LHCN-M2 (cell line): ENCODE results near the gene WDCP. TPM values are rescaled to one million over a fixed set of nuclear protein-coding genes. Genes with fewer than 3 reads are reported as not detected.
"Not testable (repeated sequence)": the region's sequence is repeated elsewhere in the genome, so short reads cannot be mapped to it uniquely, and the experiment has no call there.

Source experiments
- DNase-seq: peaks from one replicate; pipeline ENCODE4 v3.0.0-alpha.2; 2012; ENCODE audit warnings: low read depth
- polyA plus RNA-seq: library from polyadenylated mRNA; unstranded; fragments of >200 nt; gene quantifications from one replicate; pipeline ENCODE4 v1.2.1, GENCODE V29; 2012; ENCODE audit warnings: missing spikeins
- total RNA-seq: library from RNA; depleted of rRNA; stranded (reverse); fragments of >200 nt; gene quantifications from 2 replicates; pipeline ENCODE4 v1.2.3, GENCODE V29; 2014; rRNA removed

The WDCP gene, protein sequence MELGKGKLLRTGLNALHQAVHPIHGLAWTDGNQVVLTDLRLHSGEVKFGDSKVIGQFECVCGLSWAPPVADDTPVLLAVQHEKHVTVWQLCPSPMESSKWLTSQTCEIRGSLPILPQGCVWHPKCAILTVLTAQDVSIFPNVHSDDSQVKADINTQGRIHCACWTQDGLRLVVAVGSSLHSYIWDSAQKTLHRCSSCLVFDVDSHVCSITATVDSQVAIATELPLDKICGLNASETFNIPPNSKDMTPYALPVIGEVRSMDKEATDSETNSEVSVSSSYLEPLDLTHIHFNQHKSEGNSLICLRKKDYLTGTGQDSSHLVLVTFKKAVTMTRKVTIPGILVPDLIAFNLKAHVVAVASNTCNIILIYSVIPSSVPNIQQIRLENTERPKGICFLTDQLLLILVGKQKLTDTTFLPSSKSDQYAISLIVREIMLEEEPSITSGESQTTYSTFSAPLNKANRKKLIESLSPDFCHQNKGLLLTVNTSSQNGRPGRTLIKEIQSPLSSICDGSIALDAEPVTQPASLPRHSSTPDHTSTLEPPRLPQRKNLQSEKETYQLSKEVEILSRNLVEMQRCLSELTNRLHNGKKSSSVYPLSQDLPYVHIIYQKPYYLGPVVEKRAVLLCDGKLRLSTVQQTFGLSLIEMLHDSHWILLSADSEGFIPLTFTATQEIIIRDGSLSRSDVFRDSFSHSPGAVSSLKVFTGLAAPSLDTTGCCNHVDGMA
- 12.3 and 14.3 TPM in 2 replicates for total RNA-seq
- polyA plus RNA-seq, result 4.0 TPM

DNA sequence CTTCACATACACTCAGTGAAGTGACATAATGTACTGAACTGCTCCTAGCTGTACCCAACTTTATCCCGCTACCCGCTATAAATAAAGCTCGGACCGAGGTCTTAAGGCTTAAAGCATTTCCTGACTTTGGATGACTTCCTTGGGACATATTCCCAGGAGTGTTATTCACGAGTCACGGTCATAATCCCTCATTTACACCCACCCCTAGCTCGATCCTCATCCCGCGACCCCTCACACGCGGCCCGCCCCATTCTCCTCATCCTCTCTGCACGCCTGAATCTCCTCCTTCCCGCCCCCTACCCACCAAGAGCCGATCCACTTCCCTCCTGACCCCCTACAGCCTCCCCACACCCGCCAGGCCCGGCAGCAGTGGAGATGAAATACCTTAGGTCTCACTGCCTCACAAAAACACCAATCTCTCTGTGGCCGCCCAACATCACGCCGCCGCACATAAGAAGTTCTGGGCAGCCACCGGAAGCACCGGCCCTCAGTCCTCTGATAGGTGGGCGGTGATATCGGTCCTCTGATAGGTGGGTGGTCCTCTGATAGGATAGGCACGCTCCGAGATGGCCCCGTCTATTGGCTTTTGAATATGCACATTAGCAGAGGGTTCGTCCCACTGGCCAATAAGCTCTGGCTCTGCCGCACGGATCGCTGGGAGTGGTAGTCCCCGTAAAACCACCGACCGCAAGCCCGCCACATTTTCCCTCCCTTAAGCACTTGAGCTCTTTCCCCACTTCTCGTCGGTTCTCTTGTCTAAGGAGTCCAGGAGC lies at the start of gene WDCP:
WDCP (minus strand) TSS at position 462 of the 773 bp plus-strand sequence. CDS start 7,897 bp downstream, outside the sequence.
- peak; percentile 98 for DNase-seq

DNA sequence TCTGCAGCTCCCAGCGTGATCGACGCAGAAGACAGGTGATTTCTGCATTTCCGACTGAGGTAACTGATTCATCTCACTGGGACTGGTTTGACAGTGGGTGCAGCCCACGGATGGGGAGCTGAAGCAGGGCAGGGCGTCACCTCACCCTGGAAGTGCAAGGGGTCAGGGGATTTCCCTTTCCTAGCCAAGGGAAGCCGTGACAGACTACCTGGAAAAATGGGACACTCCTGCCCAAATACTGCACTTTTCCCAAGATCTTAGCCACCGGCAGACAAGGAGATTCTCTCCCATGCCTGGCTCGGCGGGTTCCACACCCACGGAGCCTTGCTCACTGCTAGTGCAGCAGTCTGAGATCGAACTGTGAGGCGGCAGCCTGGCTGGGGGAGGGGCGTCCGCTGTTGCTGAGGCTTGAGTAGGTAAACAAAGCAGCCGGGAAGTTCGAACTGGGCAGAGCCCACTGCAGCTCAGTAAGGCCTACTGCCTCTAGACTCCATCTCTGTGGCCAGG lies 48.0 kb upstream of the WDCP start:
- not testable (repeated sequence) for DNase-seq

DNA sequence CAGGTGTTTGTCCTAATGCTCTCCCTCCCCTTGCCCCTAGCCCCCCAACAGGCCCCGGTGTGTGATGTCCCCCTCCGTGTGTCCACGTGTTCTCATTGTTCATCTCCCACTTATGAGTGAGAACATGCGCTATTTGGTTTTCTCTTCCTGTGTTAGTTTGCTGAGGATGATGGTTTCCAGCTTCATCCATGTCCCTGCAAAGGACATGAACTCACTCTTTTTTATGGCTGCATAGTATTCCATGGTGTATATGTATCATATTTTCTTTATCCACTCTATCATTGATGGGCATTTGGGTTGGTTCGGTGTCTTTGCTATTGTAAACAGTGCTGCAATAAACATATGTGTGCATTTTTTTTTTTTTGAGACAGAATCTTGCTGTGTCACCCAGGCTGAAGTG lies 46.1 kb upstream of the WDCP start:
- DNase-seq, result not testable (repeated sequence)

DNA sequence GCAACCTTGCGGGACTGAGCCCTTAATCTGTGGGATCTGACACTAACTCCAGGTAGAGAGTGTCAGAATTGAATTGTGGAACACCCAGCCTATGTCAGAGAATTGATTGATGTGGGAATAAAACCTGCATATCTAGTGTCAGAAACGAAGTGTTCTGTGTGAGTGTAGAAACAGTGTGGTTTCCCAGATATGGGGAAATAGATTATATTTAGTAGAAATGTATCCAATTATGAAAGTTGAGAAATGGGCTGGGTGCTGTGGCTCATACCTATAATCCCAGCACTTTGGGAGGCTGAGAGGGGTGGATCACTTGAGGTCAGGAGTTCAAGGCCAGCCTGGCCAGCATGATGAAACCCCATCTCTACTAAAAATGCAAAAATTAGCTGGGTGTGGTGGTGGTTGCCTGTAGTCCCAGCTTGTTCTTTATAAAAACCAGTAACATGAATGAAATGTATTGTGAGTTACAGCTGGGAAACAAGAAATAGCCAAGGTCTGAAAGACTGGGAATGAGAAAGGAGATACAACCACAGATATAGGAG lies 41.7 kb upstream of the WDCP start:
- DNase-seq, result no peak

DNA sequence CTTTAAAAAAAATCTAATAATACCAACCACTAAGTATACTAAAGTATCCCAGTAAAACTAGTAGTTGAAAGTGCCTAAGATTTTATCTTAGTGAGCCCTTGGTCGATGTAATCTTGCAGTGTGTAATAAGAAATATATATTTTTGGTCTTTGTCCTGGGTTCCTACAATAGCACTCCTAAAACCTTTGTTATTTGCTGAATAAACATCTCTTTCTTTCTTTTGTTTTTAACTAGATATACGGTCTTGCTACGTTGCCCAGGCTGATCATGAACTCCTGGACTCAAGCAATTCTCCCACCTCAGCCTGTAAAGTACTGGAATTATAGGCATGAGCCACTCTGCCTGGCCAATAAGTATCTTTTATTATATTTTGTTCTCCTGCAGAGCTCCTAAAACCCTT lies 39.8 kb upstream of the WDCP start:
- no peak for DNase-seq

DNA sequence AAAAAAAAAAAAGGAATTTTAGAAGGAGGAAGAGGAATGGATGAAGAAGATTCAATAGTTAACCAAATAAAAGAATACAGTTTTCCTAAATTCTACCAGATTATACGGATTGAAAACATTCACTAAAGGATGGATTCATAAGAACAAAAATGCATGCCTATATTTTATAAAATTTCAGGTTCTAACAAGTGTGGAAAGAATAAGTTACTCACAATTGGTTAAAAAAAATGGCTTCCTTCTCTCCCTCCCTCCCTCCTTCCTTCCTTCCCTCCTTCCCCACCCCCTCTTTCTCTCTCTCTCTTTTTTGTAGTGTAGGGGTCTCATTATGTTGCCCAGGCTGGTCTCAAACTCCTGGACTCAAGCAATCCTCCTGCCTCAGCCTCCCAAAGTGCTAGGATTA lies 39.0 kb upstream of the WDCP start:
- DNase-seq, result no peak

DNA sequence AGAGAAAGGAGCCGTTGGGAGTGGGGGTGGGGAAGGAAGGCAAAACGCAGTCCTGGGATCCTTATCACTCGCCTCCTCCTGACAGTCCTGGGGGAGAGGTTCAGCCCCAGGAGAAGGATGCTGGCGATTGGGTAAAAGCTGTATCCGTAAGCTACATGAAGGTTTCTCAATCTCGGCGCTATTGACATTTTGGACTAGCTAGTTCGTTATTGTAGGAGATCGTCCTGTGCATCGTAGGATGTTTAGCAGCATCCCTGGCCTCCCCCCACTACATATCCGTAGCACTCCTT lies 38.0 kb upstream of the WDCP start:
- no peak for DNase-seq

DNA sequence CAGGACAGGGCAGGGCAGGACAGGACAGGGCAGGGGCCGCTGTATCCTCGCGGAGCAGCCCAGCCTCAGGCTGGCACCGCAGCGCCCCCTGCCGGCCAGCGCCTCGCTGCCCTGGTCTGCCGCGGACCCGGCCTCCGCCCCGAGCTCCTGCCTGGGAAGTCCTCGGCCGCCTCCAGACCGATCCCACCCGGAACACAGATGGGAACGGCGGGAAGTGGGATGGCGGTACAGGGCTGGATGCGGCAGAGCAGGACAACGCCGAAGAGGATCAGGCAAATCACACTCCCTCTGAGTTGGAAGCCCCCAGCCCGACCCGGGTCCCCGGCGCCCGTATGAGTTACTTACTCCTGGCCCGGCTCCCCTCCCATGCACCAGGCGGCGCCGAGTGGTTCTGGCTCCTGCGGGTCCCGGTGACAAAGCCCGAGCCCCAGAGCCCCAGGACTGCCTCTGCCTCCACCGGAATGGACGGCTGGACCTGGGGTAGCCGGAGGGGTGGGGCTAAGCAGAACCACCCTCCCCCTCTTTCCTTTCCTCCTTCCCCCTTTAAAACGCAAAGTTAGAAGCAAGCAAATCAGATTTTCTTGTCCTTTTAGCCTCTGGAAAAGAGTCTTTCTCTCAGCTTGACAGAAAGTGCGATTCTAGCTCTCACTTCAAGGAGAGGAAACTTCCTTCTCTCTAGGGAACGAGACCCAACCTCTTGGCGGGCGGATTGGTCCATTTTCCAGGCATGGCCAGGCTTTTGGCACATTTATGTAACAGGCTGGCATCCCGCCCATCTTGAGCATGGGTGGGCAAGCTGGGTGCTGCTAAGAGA lies 37.4 kb upstream of the WDCP start, which contains the start of gene TP53I3:
TP53I3 (minus strand) TSS at position 449 of the 814 bp plus-strand sequence. CDS start 508 bp downstream, outside the sequence.
- peak; percentile 90 for DNase-seq

DNA sequence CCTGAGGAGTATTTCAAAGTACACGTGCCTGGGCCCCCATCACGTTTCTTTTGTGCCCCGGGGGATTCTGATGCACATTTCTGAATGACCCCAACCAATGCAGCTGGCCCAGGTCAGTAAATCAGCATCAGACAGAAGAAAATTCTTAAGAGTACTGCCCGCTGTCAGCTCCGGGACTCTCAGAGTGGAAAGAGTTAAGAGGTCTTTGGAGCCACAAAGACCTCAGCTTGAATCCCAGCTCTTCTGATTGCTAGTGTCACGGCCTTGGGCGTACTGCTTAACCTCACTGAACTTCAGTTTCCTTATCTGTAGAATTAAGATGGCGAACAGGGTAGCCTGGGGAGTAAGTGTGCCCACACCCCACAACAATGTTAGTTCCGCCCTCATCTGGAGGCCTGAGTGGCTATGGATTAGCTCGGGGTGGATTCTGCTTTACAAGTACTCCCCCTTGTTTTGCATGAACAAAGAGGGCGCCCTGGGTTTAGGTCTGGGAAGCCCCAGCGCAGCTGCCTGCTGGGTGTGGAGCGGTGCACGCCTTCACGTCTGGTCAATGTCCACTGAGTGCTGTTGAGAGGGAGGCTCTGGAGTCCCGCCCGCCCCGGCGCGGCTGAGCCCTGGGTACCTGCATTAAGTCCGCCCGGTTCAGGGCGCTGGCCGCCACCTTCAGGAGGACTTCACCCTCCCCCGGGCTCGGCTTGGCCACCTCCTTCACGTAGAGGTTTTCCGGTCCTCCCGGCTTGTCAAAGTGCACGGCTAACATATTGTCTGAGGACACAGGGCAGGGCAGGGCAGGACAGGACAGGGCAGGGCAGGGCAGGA lies 36.6 kb upstream of the WDCP start:
- peak; percentile 92 for DNase-seq

DNA sequence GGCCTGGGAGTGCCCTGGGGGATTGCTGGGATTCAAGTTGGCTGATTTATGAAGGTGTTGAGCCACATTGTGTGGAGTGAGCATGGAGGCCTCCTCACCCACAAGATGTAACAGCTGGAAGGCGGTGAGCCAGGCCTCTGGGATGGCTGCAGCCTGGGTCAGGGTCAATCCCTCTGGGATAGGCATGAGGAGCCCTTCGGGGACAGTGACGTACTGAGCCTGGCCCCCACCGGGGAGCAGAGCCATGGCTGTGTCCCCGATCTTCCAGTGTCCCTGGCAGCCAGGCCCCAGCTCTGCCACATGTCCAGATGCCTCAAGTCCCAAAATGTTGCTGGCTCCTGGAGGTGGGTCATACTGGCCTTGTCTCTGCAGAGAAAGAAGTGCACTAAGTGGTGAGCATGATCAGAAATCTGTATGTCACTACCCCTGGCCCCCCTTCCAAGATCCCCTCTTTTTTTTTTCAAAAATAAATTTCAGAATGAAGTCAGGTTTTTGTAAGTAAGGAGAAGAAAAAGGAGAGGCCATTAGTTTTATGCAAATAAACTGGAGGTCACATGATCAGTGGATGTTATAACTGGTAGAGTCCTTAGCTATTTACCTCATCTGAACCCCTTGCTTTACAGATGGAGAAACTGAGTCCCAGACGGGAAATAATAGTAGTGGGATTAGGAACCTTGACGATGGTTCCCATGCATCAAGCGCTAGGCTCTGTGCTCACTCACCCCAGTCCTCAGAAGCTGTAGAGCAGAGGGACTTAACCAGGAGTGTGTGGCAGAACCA lies 35.8 kb upstream of the WDCP start:
- DNase-seq, result no peak

DNA sequence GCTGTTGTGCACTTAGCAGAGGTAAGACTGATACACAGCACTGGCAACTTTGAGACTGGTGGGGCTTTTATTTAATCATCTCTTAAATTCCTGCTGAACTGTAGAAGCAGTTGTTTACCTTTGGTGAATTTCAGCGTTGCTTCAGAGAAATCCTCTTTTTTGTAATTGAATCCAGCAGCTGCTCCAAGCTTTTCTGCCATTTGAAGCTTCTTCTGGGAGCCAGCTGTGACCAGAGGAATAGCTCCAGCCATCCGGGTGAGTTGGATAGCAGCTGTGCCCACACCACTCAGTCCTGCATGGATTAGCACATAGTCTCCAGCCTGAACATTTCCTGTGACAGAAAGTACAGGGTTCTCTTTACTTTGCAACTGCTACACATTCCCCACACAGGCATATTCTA lies 33.5 kb upstream of the WDCP start:
- peak; percentile 96 for DNase-seq

DNA sequence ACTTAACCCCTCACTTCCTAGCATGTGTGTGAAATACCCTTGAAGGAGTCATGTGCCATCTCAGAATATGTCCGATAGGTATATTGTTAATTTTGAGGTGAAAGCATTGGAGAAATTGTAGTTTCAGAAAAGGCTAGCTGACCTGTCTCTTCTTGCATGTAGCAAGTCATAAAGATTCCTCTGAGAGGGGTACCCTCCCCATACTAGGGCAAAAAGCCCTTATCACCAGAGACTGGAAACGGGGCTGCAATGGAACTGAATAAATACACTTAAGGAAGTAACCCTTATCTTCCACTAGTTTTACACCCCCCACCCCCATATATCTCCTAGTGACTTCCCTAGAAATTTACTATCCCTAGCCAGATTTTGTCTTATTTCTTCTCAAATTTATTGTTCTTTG lies 30.7 kb upstream of the WDCP start:
- no peak for DNase-seq

DNA sequence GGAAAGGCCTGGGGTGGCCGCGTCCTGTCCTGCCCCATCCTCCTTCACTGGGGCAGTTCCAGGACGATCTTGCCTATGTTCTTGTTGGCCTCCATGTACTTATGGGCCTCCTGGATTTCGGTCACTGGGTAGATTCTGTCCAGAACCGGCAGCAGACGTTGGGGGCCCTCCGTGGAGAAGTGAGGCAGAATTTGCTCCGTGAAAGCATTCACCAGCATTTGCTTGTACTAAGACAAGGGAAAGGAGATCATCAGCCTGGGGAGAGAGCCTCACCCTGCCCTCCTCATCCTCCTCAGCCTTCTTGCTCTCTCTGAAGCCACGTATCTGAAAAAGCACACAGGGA lies 30.3 kb upstream of the WDCP start:
- no peak for DNase-seq

DNA sequence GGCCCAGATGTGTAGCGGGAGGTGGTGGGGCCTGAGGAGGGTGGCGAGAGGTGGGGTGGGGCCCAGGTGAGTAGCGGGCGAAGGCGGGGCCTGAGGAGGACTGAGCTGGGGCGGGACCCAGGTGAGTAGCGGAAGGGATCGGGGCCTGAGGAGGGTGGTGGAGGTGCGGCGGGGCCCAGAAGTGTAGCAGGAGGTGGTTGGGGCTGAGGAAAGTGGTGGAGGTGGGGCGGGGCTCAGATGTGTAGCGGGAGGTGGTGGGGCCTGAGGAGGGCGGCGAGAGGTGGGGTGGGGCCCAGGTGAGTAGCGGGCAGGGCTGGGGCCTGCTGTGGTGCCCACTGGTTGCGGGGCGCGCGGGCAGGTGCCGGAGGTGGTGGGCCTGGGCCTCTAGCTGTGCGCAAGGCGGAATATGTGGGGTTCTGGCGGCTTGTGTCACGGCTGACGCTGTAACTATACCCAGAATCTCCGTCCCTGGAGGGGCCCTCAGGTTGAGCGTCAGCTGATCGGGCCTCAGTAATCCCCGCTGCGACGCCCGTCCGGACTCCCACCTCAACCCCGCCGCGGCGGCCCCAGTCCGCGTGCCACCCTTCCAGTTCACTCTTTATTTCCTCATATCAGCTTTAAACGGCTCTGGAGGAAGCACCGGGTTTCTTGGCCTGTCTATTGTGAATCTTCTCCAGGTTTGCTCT lies 29.8 kb upstream of the WDCP start:
- DNase-seq, result no peak

DNA sequence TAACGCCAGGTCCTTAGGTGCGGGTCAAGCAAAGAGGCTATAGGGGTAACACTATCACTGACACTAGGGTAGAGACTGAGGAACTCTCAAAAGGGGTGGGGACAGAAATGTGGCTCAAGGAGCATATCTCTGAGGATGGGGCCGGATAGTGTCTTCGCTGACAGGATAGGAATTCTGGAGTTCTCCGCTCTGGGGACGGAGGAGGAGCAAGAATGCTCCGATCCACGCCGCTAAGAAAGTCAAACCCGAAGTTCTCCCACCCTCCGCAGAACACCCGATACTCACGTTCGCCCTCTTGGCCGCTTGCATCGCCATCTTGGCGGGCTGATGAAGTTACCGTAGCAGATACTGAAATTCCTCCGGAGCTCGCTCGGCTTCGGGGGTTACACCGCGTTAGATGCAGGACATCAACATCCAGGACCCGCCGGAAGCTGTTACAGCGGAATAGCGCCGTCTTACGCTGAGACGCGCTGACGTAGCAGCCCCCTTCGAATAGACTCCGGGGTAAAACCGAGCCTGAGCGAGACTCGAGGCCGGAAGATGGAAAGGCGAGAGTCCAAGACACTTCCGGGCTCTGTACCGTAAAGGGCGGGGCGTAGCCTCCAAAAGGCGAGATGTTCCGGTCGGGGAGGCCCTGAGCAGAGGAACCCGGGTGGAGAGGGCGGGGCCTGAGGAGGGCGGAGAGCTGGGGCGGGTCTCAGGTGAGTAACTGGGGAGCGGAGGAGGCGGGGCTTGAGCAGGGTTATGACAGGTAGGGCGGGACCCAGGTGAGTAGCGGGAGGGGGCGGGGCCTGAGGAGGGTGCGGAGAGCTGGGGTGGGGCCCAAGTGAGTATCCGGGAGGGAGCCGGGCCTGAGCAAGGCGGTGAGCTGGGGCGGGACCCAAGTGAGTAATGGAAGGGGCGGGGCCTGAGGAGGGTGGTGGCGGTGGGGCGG lies 29.0 kb upstream of the WDCP start, which contains the start of gene SF3B6:
SF3B6 (minus strand) TSS at position 412 of the 934 bp plus-strand sequence; CDS start at position 315, 97 bp downstream.
- peak; percentile 98 for DNase-seq

DNA sequence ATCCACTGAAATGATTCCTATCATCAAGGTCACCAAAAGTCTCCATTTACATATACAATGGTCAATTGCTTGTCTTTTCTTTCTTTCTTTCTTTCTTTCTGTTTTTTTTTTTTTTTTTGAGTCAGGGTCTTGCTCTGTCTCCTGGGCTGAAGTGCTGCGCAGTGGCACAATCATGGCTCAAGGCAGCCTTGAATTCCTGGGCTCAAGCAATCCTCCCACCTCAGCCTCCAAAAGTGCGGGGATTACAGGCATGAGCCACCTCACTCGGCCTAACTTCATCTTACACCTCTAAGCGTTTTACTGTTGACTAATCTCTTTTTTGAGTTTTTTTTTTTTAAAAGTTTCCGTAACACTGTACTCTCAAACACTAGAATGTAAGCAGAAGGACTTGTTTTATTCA lies 28.1 kb upstream of the WDCP start:
- no peak for DNase-seq

DNA sequence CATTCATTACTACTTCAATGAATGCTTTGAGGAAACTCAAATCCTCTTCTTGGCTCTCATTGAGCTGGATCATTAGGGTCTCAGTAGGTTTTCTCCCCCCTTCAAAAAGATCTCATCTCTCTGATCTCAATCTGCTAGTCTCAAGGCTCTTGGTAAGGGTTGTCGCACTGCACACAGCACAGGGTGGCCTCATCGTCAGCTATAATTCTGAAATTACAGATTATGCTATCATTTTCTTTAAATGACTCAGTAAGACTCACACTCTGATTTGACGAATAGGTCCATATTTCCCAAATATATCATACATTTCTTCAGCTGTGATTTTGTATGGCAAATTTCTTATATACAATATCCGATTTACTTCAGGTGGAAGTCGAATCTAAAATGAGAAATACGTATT lies 26.6 kb upstream of the WDCP start:
- no peak for DNase-seq
